ENCODE measurements around the gene LSM10.

DNA sequence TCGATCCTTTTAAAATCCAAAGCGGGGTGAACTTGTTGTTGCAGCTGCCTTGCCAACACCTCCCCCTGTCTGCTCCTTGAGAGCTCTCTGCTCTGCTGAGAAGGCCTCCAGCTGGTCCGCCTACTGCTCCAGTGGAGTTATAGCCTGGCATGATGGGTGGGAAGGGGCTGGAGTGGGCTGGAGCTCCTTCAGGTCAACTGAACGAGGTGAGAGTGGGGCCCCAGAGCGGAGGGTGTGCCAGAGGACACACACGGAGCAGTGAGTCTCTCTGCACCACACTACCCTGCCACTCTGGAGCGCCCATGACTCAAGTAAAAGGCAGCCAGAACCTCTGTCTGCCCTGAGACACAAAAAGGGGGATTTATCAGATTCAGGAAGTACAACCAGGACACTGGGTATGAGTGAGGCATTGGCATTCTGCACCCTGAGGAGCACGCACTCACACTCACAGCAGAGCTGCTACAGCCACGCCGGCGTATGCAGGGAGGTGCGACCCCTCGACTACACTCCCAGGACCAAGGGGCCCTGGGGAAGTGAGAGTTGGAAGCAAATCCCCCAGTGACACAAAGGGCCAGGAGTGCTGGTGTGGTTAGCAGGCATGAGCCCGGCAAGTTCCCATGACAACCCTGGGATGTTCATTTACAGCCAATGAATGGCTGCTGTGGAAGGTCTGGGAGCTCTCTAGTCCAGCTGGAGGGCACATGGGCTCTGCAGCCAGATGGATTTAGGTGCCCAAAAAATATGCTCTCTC is 46.3 kb downstream of the LSM10 start:
- TF ChIP-seq, protein P1, sequence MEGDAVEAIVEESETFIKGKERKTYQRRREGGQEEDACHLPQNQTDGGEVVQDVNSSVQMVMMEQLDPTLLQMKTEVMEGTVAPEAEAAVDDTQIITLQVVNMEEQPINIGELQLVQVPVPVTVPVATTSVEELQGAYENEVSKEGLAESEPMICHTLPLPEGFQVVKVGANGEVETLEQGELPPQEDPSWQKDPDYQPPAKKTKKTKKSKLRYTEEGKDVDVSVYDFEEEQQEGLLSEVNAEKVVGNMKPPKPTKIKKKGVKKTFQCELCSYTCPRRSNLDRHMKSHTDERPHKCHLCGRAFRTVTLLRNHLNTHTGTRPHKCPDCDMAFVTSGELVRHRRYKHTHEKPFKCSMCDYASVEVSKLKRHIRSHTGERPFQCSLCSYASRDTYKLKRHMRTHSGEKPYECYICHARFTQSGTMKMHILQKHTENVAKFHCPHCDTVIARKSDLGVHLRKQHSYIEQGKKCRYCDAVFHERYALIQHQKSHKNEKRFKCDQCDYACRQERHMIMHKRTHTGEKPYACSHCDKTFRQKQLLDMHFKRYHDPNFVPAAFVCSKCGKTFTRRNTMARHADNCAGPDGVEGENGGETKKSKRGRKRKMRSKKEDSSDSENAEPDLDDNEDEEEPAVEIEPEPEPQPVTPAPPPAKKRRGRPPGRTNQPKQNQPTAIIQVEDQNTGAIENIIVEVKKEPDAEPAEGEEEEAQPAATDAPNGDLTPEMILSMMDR (IDR thresholded peaks at IDR 0.05; ENCODE audit: low read depth, low read length, poor library complexity, severe bottlenecking) = no peak
- no peak for TF ChIP-seq EZH2phosphoT487 (IDR thresholded peaks at IDR 0.05; ENCODE audit: borderline replicate concordance, low read length)
